ENCODE results near the gene PANK4. TPM values are rescaled to one million over a fixed set of nuclear protein-coding genes. Genes with fewer than 3 reads are reported as not detected.

Gene PANK4
- total RNA-seq, 1 donor from 2014 or later = 50.8 TPM

- no peaks in the 10 kb centered on the region for H3K36me3 Mint-ChIP-seq
- H3K9me3 Mint-ChIP-seq = no peaks in the 10 kb centered on the region
- no peak for DNase-seq (ENCODE audit: low spot score in 2 of 2, unreplicated experiment in 2 of 2)
- TF ChIP-seq CTCF (IDR thresholded peaks at IDR 0.05; ENCODE audit: unreplicated experiment) = no peak
- H3K27ac Mint-ChIP-seq = no peak overlapping the region
- H3K4me1 Mint-ChIP-seq = peaks cover 7% of the 10 kb centered on the region
- H3K27me3 Mint-ChIP-seq (ENCODE audit: low read depth) = peaks cover 7% of the 10 kb centered on the region
- H3K4me3 Mint-ChIP-seq = no peak overlapping the region
These were observed 27.7 kb downstream of the PANK4 start for GRCh38 chr1:2498648-2499047.

- Mint-ChIP-seq H3K36me3 (no peaks in the 10 kb centered on the region), H3K27me3 (ENCODE audit: low read depth) (peaks cover 11% of the 10 kb centered on the region), H3K4me1 (peaks cover 9% of the 10 kb centered on the region), H3K9me3 (no peaks in the 10 kb centered on the region), H3K27ac (no peak overlapping the region), H3K4me3 (no peak overlapping the region)
- DNase-seq (ENCODE audit: low spot score in 2 of 2, unreplicated experiment in 2 of 2) = no peak
- TF ChIP-seq CTCF (IDR thresholded peaks at IDR 0.05; ENCODE audit: unreplicated experiment) = no peak
These were observed 28.5 kb downstream of the PANK4 start for GRCh38 chr1:2497891-2498290.

- no peak for DNase-seq (ENCODE audit: low spot score in 2 of 2, unreplicated experiment in 2 of 2)
- Mint-ChIP-seq H3K4me1 (peaks cover 9% of the 10 kb centered on the region), H3K9me3 (no peaks in the 10 kb centered on the region), H3K36me3 (no peaks in the 10 kb centered on the region), H3K27ac (no peak overlapping the region), H3K4me3 (no peak overlapping the region), H3K27me3 (ENCODE audit: low read depth) (peaks cover 12% of the 10 kb centered on the region)
- no peak for TF ChIP-seq CTCF (IDR thresholded peaks at IDR 0.05; ENCODE audit: unreplicated experiment)
These were observed 29.6 kb downstream of the PANK4 start for GRCh38 chr1:2496746-2497145.

- Mint-ChIP-seq H3K27ac (no peak overlapping the region), H3K9me3 (no peaks in the 10 kb centered on the region), H3K27me3 (ENCODE audit: low read depth) (peaks cover 17% of the 10 kb centered on the region), H3K4me1 (peaks cover 9% of the 10 kb centered on the region), H3K36me3 (no peaks in the 10 kb centered on the region), H3K4me3 (no peak overlapping the region)
- DNase-seq (ENCODE audit: low spot score in 2 of 2, unreplicated experiment in 2 of 2) = no peak
- no peak for TF ChIP-seq CTCF (IDR thresholded peaks at IDR 0.05; ENCODE audit: unreplicated experiment)
These were observed 30.2 kb downstream of the PANK4 start for GRCh38 chr1:2496087-2496622.

- Mint-ChIP-seq H3K4me1 (peaks cover 9% of the 10 kb centered on the region), H3K4me3 (no peak overlapping the region), H3K27ac (no peak overlapping the region), H3K27me3 (ENCODE audit: low read depth) (peaks cover 18% of the 10 kb centered on the region), H3K36me3 (no peaks in the 10 kb centered on the region), H3K9me3 (no peaks in the 10 kb centered on the region)
- DNase-seq (ENCODE audit: low spot score in 2 of 2, unreplicated experiment in 2 of 2) = no peak
- TF ChIP-seq CTCF (IDR thresholded peaks at IDR 0.05; ENCODE audit: unreplicated experiment) = no peak
These were observed 30.9 kb downstream of the PANK4 start for GRCh38 chr1:2495546-2495945.

GRCh38 chr1:2495026-2495425, 31.4 kb downstream of the PANK4 start:
- Mint-ChIP-seq H3K36me3 (no peaks in the 10 kb centered on the region), H3K4me1 (peaks cover 9% of the 10 kb centered on the region), H3K4me3 (no peak overlapping the region), H3K9me3 (no peaks in the 10 kb centered on the region), H3K27ac (no peak overlapping the region), H3K27me3 (ENCODE audit: low read depth) (peaks cover 15% of the 10 kb centered on the region)
- TF ChIP-seq CTCF (IDR thresholded peaks at IDR 0.05; ENCODE audit: unreplicated experiment) = no peak
- no peak for DNase-seq (ENCODE audit: low spot score in 2 of 2, unreplicated experiment in 2 of 2)

Data from mesothelial cell of epicardium (in vitro differentiated cells).